SK-N-SH (cell line): ENCODE measurements around the gene ARG2. TPM values are rescaled to one million over a fixed set of nuclear protein-coding genes. Genes with fewer than 3 reads are reported as not detected.

ENCODE experiments used
- CTCF ChIA-PET: fragments of 300-600, 350-600 bp; formaldehyde crosslinking; extraction: SDS; loops from one replicate; lab custom pipeline; 2021; lab: Yijun Ruan, JAX
- POLR2A ChIA-PET: fragments of 350-600 bp; sonication (Branson Sonifier 250); formaldehyde crosslinking; extraction: SDS; loops from one replicate; lab custom pipeline; 2020; ENCODE audit warnings: antibody characterized with exemption, inconsistent platforms; lab: Yijun Ruan, JAX
- DNase-seq: peaks from one replicate; pipeline ENCODE4 v3.0.0; 2012
- H2AFZ ChIP-seq: fragments of 200-600 bp; sonication (generic); 2 replicates; pipeline ENCODE4 v1.8.1; 2016; ENCODE audit warnings: antibody characterized with exemption, mild to moderate bottlenecking, low read depth
- H3F3A ChIP-seq: fragments of 200-600 bp; sonication (generic); replicated peaks from 2 replicates; pipeline ENCODE3; 2016; ENCODE audit warnings: antibody characterized with exemption, mild to moderate bottlenecking; ENCODE audit not compliant: insufficient read depth
- H3K27ac ChIP-seq, 2 experiments: fragments of 200-500 bp in 1 of 2; fragments of 200-600 bp in 1 of 2; sonication (Bioruptor generic) in 1 of 2; sonication (generic), shearing (Covaris generic) in 1 of 2; 2 replicates each; pipeline versions ENCODE4 v1.5.1 to v1.6.1; 2014 to 2016; ENCODE audit warnings: low read depth in 2 of 2, inconsistent platforms in 1 of 2, low read length in 1 of 2, mild to moderate bottlenecking in 1 of 2, mixed read lengths in 1 of 2
- H3K27me3 ChIP-seq: fragments of 200-600 bp; sonication (generic), shearing (Covaris generic); 2 replicates; pipeline ENCODE4 v1.6.1; 2016; ENCODE audit warnings: mixed run types; ENCODE audit not compliant: insufficient read depth
- H3K36me3 ChIP-seq, 2 experiments: fragments of 200-500 bp in 1 of 2; fragments of 200-600 bp in 1 of 2; sonication (Bioruptor generic) in 1 of 2; sonication (generic) in 1 of 2; replicated peaks in 1 of 2; 2 replicates each; pipeline versions ENCODE3 to v1.5.1; 2014 to 2016; ENCODE audit warnings: low read length in 1 of 2, mild to moderate bottlenecking in 1 of 2; ENCODE audit not compliant: insufficient read depth in 2 of 2, control insufficient read depth in 1 of 2
- H3K4me1 ChIP-seq, 2 experiments: fragments of 200-500 bp in 1 of 2; fragments of 200-600 bp in 1 of 2; sonication (Bioruptor generic) in 1 of 2; sonication (generic), shearing (Covaris generic) in 1 of 2; 2 replicates each; pipeline versions ENCODE4 v1.5.1 to v1.6.1; 2014 to 2016; ENCODE audit warnings: low read depth in 1 of 2, low read length in 1 of 2, mixed run types in 1 of 2; ENCODE audit not compliant: insufficient read depth in 2 of 2, control insufficient read depth in 1 of 2
- H3K4me2 ChIP-seq: fragments of 200-600 bp; sonication (generic), shearing (Covaris generic); 2 replicates; pipeline ENCODE4 v1.6.1; 2017; ENCODE audit warnings: mixed run types
- H3K4me3 ChIP-seq, 2 experiments: fragments of 200-500 bp in 1 of 2; fragments of 200-600 bp in 1 of 2; sonication (Bioruptor generic) in 1 of 2; sonication (generic), shearing (Covaris generic) in 1 of 2; 2 replicates each; pipeline versions ENCODE4 v1.5.1 to v1.8.1; 2014 to 2016; ENCODE audit warnings: low read depth in 2 of 2, inconsistent platforms in 1 of 2, low read length in 1 of 2, mild to moderate bottlenecking in 1 of 2, mixed read lengths in 1 of 2, moderate library complexity in 1 of 2
- H3K79me2 ChIP-seq: fragments of 200-600 bp; sonication (generic); 2 replicates; pipeline ENCODE4 v1.8.1; 2017; ENCODE audit warnings: mild to moderate bottlenecking; ENCODE audit not compliant: insufficient read depth
- H3K9ac ChIP-seq: fragments of 200-600 bp; sonication (generic); 2 replicates; pipeline ENCODE4 v1.6.1; 2017; ENCODE audit warnings: mixed run types
- H3K9me2 ChIP-seq: fragments of 200-600 bp; sonication (generic); 2 replicates; pipeline ENCODE4 v1.6.1; 2017; ENCODE audit warnings: mixed run types
- H3K9me3 ChIP-seq: fragments of 200-600 bp; sonication (generic); 2 replicates; pipeline ENCODE4 v1.6.1; 2017; ENCODE audit warnings: mixed run types, mild to moderate bottlenecking, moderate library complexity
- H4K20me1 ChIP-seq: fragments of 200-600 bp; sonication (generic); 2 replicates; pipeline ENCODE4 v1.6.1; 2017; ENCODE audit warnings: mild to moderate bottlenecking, mixed run types; ENCODE audit not compliant: insufficient read depth
- EP300 ChIP-seq, 2 experiments: IDR thresholded peaks; 2 replicates each; pipeline versions ENCODE4 v1.4.0 to v1.6.1; 2012; ENCODE audit warnings: borderline replicate concordance in 1 of 2, low read depth in 1 of 2, low read length in 1 of 2
- GABPA ChIP-seq: IDR thresholded peaks from 2 replicates; pipeline ENCODE4 v1.4.0; 2012; ENCODE audit warnings: low read depth, mild to moderate bottlenecking
- IRF3 ChIP-seq: fragments of 150-350 bp; IDR thresholded peaks from 2 replicates; pipeline ENCODE4 v1.6.1; 2016; ENCODE audit warnings: mild to moderate bottlenecking, low read depth, low read length
- JUND ChIP-seq: IDR thresholded peaks from 2 replicates; pipeline ENCODE4 v1.4.0; 2012
- MEF2A ChIP-seq: IDR thresholded peaks from 2 replicates; pipeline ENCODE4 v1.4.0; 2012; ENCODE audit warnings: low read depth, borderline replicate concordance
- NRF1 ChIP-seq: IDR thresholded peaks from 2 replicates; pipeline ENCODE4 v1.6.1; 2012; ENCODE audit warnings: low read depth, mild to moderate bottlenecking, low read length
- POLR2AphosphoS5 ChIP-seq: IDR thresholded peaks from 2 replicates; pipeline ENCODE4 v1.6.1; 2012; ENCODE audit warnings: low read depth, low read length
- REST ChIP-seq: IDR thresholded peaks from 2 replicates; pipeline ENCODE4 v1.6.1; 2012; ENCODE audit warnings: mild to moderate bottlenecking, low read depth, low read length, moderate library complexity
- SMC3 ChIP-seq: IDR thresholded peaks from 2 replicates; pipeline ENCODE4 v1.6.1; 2012; ENCODE audit warnings: low read depth, low read length, improper control_type of control experiment
- ZBTB33 ChIP-seq: IDR thresholded peaks from 2 replicates; pipeline ENCODE4 v1.4.0; 2012; ENCODE audit warnings: low read depth, borderline replicate concordance
- WGBS: methylation state at CpG from one replicate; pipeline ENCODE4 v1.1.6; 2017; ENCODE audit warnings: low lambda C conversion rate; 5-methylcytosine and 5-hydroxymethylcytosine counted together
- polyA plus RNA-seq, 3 experiments: library from polyadenylated mRNA; depleted of rRNA; stranded (reverse); fragments of >200 nt; gene quantifications; 2 replicates each; pipeline ENCODE4 v1.2.3, GENCODE V29; 2012

The ARG2 gene
- polyA plus RNA-seq, 1 of the 3 experiments (the other 2 are of a cell fraction): 2.6 TPM

- WGBS: 68% methylated on average over 5 of the region's 9 CpGs
- H3K9me3 ChIP-seq: no peaks in the 10 kb centered on the region
- POLR2A ChIA-PET: no interaction called here
These were observed 44.0 kb upstream of the ARG2 start for GRCh38 chr14:67575684-67576083.

More at GRCh38 chr14:67575684-67576083, 44.0 kb upstream of the ARG2 start:
- H3K79me2 ChIP-seq: no peaks in the 10 kb centered on the region
- H3K4me3 ChIP-seq: no peak overlapping the region
- H3K4me1 ChIP-seq: no peaks in the 10 kb centered on the region; a peak in 1 of 4 replicates
- H3K36me3 ChIP-seq: no peaks in the 10 kb centered on the region
- no peaks in the 10 kb centered on the region for H3K27me3 ChIP-seq
- H3K9me2 ChIP-seq: no peaks in the 10 kb centered on the region
- no peaks in the 10 kb centered on the region for H4K20me1 ChIP-seq
- H3K27ac ChIP-seq: no peak overlapping the region
- no peak overlapping the region for H3K9ac ChIP-seq
- no peak overlapping the region for H2AFZ ChIP-seq
- no peaks in the 10 kb centered on the region for H3F3A ChIP-seq
- H3K4me2 ChIP-seq: no peak overlapping the region
- DNase-seq: no peak
- CTCF ChIA-PET: interaction anchor here (1.0 to 24.4 kb wide), 8 partner anchors 9 to 149 kb away, joined by 3 to 237 read pairs (median 4); partner anchors contain the start of genes ARG2 and RDH12
- TF ChIP-seq REST (no peak), EP300 (IDR thresholded peaks at IDR 0.05; ENCODE audit: borderline replicate concordance in 1 of 2, low read depth in 1 of 2, low read length in 1 of 2) (no peak), ZBTB33 (no peak), SMC3 (no peak), GABPA (no peak), MEF2A (no peak), NRF1 (no peak), POLR2AphosphoS5 (no peak), JUND (no peak), IRF3 (no peak)
